SJSA1 (cell line): Measurements from ENCODE around the gene PLEKHA7. TPM values are rescaled to one million over a fixed set of nuclear protein-coding genes. Genes with fewer than 3 reads are reported as not detected.

Experiments used
- DNase-seq, 2 experiments: peaks; one replicate each; pipeline ENCODE4 v3.0.0-alpha.2; 2015 to 2020; ENCODE audit warnings: low spot score in 2 of 2, low read depth in 1 of 2
- H3K27ac ChIP-seq: fragments of 250-450 bp; sonication (Bioruptor Pico); 2 replicates; pipeline ENCODE4 v1.5.1; 2020; ENCODE audit warnings: mild to moderate bottlenecking, moderate library complexity
- H3K27me3 ChIP-seq: fragments of 250-450 bp; sonication (Bioruptor Pico); replicated peaks from 2 replicates; pipeline ENCODE4 v1.5.1; 2020; ENCODE audit warnings: mild to moderate bottlenecking, moderate library complexity
- H3K36me3 ChIP-seq: fragments of 250-450 bp; sonication (Bioruptor Pico); 2 replicates; pipeline ENCODE4 v1.5.1; 2020; ENCODE audit warnings: mild to moderate bottlenecking
- H3K4me1 ChIP-seq: fragments of 250-450 bp; sonication (Bioruptor Pico); replicated peaks from 2 replicates; pipeline ENCODE4 v1.6.1; 2021; ENCODE audit warnings: mild to moderate bottlenecking
- H3K4me3 ChIP-seq: fragments of 250-450 bp; sonication (Bioruptor Pico); 2 replicates; pipeline ENCODE4 v1.5.1; 2020; ENCODE audit warnings: mild to moderate bottlenecking
- H3K9me3 ChIP-seq: fragments of 250-450 bp; sonication (Bioruptor Pico); replicated peaks from 2 replicates; pipeline ENCODE4 v1.5.1; 2020; ENCODE audit warnings: mild to moderate bottlenecking
- total RNA-seq: library from RNA; depleted of rRNA; stranded (reverse); fragments of >200 nt; shearing (Covaris generic); gene quantifications from 2 replicates; pipeline ENCODE4 v1.2.3, GENCODE V29; 2014

Gene PLEKHA7
- total RNA-seq, 1 experiment from 2014 or later: not detected

DNA sequence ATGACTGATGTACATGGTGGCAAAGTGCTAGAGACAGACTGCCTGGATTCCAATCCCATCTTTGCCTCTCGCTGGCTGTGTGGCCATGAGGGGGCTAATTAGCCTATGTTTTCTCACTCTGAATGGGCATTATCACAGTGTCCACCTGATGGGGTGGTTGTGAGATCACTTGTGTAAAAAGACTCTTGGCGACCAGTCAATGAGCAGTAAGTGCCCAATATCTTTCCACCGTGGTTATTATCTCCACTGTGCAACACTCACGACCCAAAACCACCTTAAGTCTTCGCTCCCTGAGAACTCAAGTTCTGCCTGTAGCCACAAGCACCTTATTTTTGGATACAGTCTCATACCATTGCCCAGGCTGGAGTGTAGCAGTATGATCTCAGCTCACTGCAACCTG is 52.1 kb downstream of the PLEKHA7 start:
- peaks cover 2% of the 10 kb centered on the region; the same call in 1 of the 2 replicates for H3K27me3 ChIP-seq
- H3K9me3 ChIP-seq: no peaks in the 10 kb centered on the region
- H3K4me1 ChIP-seq: no peaks in the 10 kb centered on the region
- H3K27ac ChIP-seq: no peak overlapping the region
- H3K4me3 ChIP-seq: no peak overlapping the region
- no peaks in the 10 kb centered on the region for H3K36me3 ChIP-seq
- no peak for DNase-seq

DNA sequence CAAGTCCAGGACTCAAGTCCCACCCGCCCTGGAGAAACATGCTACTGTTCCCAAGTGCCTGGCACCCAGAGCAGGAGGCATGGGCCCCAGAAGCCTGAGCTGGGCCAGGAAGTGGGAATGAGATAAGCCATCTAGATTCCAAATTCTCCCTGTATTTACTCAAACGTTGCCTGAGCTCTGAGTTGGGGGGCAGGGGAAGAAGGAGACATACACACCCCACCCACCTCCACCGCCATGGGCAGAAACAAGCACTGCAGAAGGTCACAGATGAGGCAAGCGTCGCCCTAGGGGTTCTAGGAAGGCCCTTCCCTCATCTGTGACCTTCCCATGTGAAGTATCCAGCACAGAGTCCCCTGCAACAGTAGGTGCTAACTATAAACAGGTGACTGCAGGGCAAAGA is 54.0 kb downstream of the PLEKHA7 start:
- no peak overlapping the region for H3K4me3 ChIP-seq
- H3K27me3 ChIP-seq: peaks cover 5% of the 10 kb centered on the region
- H3K36me3 ChIP-seq: no peaks in the 10 kb centered on the region
- DNase-seq: no peak
- no peaks in the 10 kb centered on the region for H3K9me3 ChIP-seq
- no peak overlapping the region for H3K27ac ChIP-seq
- no peaks in the 10 kb centered on the region for H3K4me1 ChIP-seq

DNA sequence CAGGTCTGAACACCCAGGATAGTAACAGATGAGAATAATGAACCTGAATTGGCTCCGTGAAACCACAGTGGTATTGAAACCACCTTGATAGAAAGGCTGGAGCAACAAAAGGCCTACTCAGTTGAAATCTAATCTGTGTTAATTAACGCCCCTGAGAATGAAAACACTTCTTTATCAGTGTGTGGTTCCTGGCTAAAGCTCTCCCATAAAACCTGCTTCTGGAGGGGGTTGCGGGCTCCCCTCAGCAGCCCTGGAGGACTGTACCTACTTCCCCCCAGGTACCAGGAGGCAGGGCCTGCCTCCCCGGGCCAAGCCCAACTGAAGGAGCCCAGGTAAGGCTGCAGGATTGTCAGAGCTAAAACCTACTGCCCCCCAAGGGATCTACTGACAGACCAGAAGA is 54.6 kb downstream of the PLEKHA7 start:
- Histone ChIP-seq H3K4me3 (no peak overlapping the region), H3K27me3 (peaks cover 10% of the 10 kb centered on the region), H3K27ac (no peak overlapping the region), H3K36me3 (no peaks in the 10 kb centered on the region), H3K9me3 (no peaks in the 10 kb centered on the region), H3K4me1 (no peaks in the 10 kb centered on the region)
- no peak for DNase-seq

DNA sequence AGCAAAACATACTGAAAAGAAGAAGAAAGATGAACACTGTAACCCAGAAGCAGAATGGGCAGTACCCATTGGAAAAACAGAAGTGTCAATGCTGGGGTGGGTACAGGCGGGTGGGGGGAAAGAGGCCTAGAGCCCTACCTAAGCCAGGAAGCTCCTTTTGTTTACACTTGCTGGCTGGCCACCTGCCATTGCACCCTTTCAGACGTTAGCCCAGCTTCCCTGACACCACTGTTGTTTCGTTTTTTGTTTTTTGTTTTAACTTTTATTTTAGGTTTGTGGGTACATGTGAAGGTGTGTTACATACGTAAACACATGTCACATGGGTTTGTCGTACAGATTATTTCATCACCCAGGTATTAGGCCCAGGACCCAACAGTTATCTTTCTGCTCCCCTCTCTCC is 55.4 kb downstream of the PLEKHA7 start:
- Histone ChIP-seq H3K9me3 (no peaks in the 10 kb centered on the region), H3K4me1 (no peaks in the 10 kb centered on the region), H3K27ac (no peak overlapping the region), H3K27me3 (peaks cover 10% of the 10 kb centered on the region), H3K4me3 (no peak overlapping the region), H3K36me3 (no peaks in the 10 kb centered on the region)
- DNase-seq: no peak

DNA sequence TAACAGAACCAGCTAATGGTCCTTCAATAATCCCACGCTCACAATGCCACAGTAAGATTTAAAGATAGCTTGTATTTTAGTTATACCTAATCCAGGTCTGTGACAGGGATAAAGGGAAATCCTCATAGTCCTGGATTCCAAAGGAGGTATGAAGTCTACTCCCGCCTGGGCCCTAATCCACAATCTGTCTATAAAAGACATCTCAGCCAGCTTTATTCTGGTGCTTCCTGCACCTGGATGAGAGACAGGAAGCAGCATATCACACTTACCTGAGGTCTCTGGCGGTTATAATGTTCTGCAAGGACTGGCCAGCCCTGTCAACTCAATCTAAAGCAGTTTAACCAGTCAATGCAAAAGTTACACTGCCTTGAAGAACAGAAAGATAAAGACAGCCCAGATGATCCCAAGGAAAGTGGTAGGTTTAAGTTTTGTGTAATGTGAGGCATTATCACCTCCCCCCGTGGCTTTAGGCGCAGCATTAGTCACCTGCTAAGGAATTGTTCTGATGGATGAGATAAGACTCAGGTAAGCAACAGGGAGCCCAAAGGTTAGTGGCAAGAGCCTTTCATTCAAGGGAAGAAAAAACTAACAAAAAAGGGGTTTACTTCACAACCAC is 57.6 kb downstream of the PLEKHA7 start:
- H3K4me1 ChIP-seq: no peaks in the 10 kb centered on the region
- H3K27ac ChIP-seq: no peak overlapping the region
- no peaks in the 10 kb centered on the region for H3K36me3 ChIP-seq
- H3K4me3 ChIP-seq: no peak overlapping the region
- DNase-seq: no peak
- no peaks in the 10 kb centered on the region for H3K9me3 ChIP-seq
- H3K27me3 ChIP-seq: peaks cover 14% of the 10 kb centered on the region

DNA sequence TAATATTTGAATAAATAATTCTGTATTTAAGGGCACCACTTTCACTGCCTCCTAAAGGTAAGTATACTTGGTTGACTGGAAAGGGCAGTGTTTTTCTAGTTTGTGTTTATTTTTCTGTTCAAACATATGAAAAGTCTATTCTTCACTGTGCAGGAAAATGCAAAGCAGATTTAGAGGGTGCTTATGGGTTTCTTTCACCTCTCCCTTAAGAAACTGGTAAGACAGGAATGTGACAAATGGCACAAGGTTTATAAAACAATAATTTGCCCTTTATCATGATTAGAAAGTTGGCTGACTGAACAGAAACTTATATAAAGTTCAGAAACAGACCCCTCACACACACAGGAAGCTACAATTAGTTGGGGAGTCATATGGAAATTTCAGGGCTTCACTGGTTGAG is 60.6 kb downstream of the PLEKHA7 start:
- Histone ChIP-seq H3K4me3 (no peak overlapping the region), H3K9me3 (no peaks in the 10 kb centered on the region), H3K36me3 (no peaks in the 10 kb centered on the region), H3K27ac (no peak overlapping the region), H3K27me3 (peaks cover 14% of the 10 kb centered on the region; the same call in 1 of the 2 replicates), H3K4me1 (no peaks in the 10 kb centered on the region)
- no peak for DNase-seq

DNA sequence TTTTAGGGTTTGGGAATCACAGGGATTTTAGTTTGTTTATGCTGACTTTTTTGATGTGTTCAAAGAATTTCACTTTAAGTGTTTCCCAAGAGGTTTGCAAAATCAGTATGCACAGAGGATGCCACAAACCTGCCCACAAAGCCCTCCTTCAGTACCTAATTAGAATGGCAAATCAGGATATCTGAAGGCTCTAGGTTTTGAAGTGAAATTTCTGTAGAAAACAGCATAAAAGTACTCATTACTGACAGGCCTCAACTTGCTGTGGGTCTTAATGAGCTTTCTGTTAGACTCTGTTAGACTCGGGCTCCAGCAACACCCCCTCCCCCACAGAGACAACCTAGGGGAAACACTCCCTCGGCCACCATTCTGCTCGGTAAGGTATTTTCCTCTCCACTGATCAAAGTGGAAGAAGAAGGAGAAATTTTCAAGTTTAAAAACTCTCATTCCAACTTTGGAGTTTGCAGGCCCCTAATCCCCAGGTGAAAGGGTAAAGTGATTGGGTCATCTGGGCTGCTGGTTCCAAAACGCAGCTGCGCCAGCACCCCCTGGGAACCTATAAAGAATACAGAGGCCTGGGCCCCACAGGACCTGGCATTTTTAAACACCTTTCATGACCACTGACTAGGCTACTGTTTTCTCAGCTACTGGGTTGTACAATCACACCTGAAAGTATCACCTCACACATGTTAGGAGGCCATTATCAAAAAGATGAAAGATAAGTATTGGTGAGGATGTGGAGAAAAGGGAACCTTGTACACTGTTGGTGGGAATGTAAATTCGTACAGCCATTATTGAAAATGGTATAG is 67.5 kb downstream of the PLEKHA7 start:
- no peaks in the 10 kb centered on the region; the same call in 1 of the 2 replicates for H3K9me3 ChIP-seq
- no peak for DNase-seq
- no peak overlapping the region for H3K4me3 ChIP-seq
- no peaks in the 10 kb centered on the region for H3K4me1 ChIP-seq
- peaks cover 4% of the 10 kb centered on the region for H3K27me3 ChIP-seq
- no peak overlapping the region for H3K27ac ChIP-seq
- no peaks in the 10 kb centered on the region for H3K36me3 ChIP-seq

DNA sequence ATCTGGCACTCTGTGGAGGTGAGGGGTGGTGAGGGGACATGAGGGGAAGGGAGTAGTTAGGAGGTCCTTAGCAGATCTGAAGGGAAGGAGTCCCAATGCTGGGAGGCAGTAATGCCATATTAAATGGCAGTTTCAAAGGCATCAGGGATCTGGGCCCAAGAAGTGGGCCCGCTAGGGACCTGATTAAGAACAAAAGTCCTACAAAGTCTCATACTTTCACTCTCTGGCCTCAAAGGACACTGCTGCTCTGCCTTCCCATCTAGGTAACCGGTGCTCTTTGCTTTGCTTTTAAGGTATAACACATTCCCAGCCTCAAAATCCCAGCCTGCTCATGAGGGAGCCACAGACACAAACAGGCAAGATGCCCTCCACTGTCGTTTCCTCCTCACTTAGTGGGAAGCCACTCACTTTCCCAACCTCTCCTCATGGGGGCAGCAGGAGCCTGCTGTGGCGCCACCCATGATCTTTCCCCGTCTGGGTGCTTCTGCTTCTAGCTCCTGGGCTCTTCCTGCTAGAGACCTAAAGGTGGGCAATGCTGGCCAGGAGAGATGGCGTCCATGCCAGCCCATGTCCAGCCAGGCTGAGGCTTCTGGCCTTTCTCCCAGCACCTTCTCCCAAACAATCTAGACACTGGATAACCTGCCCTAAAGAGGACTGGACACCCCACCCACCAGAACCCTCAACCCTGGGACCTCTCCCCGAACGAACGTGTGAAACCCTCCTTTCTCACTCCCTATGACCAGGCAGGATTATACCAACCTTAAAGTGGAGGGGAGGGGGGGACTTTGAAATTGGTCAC is 68.3 kb downstream of the PLEKHA7 start:
- Histone ChIP-seq H3K27ac (no peak overlapping the region), H3K36me3 (no peaks in the 10 kb centered on the region)
- peak; percentile 48 to 62 for DNase-seq

DNA sequence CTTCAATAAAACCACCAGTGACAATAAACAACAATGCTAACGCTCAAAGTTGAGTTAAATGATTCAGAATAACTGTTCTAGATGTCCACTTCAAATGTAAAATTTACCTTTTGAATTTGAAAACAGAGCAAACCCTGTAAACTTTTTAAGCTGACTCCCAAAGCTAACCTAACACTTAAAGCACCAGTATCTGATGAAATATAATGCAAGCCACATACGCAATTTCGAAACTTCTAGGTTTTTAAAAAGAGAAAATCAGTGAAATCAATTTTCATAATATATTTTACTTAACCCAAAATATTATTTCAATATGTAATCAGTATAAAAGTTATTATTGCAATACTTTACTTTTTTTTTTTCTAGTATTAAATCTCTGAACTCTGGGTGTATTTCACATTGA is 71.3 kb downstream of the PLEKHA7 start:
- DNase-seq: no peak
- Histone ChIP-seq H3K9me3 (no peaks in the 10 kb centered on the region; the same call in 1 of the 2 replicates), H3K27ac (no peak overlapping the region), H3K27me3 (peaks cover 3% of the 10 kb centered on the region), H3K36me3 (no peaks in the 10 kb centered on the region), H3K4me3 (no peak overlapping the region), H3K4me1 (no peaks in the 10 kb centered on the region)

More for the DNA sequence above, 68.3 kb downstream of the PLEKHA7 start:
- H3K27me3 ChIP-seq: peaks cover 4% of the 10 kb centered on the region
- H3K4me3 ChIP-seq: no peak overlapping the region
- no peaks in the 10 kb centered on the region for H3K4me1 ChIP-seq
- H3K9me3 ChIP-seq: no peaks in the 10 kb centered on the region; the same call in 1 of the 2 replicates

DNA sequence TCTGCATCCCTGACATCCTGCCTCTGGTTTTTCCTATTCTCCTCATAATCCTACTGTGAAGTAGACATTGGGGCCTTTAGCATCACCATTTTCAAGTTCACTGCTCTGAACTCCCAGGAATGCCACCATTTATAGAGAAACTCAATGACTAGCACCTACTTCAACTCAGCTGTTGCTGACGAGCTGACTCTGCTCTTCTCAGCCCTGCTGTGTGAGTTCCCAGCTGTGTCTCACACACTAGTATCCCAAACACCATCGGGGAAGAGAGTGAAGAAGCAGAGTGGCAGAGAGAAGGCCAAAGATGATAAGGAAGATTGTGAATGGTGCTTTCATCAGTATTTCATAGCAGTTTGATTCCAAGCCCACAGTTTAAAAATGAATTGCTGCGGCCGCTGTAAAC is 71.9 kb downstream of the PLEKHA7 start:
- H3K9me3 ChIP-seq: no peaks in the 10 kb centered on the region; the same call in 1 of the 2 replicates
- H3K27ac ChIP-seq: no peak overlapping the region
- no peak for DNase-seq

DNA sequence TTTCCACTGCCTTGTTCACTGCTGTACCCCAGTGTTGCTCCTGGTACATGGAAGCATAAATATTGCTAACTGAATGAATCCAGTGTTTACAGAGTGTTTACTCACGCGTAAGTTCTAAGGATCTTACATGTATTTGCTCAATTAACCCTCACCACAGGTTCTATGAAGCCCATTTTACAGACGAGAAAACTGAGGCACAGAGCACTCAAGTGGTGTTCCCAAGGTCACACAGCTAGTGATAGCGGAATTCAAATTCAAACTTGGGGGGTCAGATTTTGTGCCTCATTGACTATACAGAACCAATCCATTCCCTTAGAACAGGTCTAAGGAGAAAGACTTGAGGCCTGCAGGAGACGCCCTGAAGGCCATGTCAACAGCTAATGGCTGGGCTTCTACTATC is 72.3 kb downstream of the PLEKHA7 start:
- H3K4me1 ChIP-seq: no peaks in the 10 kb centered on the region
- no peaks in the 10 kb centered on the region for H3K36me3 ChIP-seq
- no peaks in the 10 kb centered on the region; the same call in 1 of the 2 replicates for H3K9me3 ChIP-seq
- H3K4me3 ChIP-seq: no peak overlapping the region
- no peak overlapping the region for H3K27ac ChIP-seq
- no peak for DNase-seq
- peaks cover 5% of the 10 kb centered on the region for H3K27me3 ChIP-seq

More for the DNA sequence above, 71.9 kb downstream of the PLEKHA7 start:
- no peaks in the 10 kb centered on the region for H3K36me3 ChIP-seq
- no peaks in the 10 kb centered on the region for H3K4me1 ChIP-seq
- H3K27me3 ChIP-seq: peaks cover 4% of the 10 kb centered on the region
- no peak overlapping the region for H3K4me3 ChIP-seq

DNA sequence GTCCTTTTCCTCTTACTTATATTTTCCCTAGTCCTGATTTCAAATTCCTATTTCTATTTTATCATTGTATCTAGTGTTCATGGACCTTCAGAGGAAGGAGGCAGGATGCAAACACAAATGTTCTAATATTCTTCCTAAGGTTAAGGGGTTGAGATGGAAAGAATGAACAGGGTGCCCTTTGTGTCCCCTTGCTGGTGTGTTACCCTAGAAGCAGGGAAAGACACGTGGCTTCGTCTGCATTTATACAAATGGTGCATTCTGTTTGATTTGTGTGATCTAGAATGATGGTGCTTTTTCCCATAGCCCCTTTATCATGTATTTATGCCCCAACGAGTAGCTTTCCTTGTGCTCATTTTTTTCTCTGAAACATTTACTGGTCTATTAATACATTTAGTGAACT is 76.2 kb downstream of the PLEKHA7 start:
- H3K4me1 ChIP-seq: no peaks in the 10 kb centered on the region
- DNase-seq: no peak
- no peaks in the 10 kb centered on the region for H3K36me3 ChIP-seq
- peaks cover 25% of the 10 kb centered on the region for H3K27me3 ChIP-seq
- no peak overlapping the region for H3K4me3 ChIP-seq
- no peaks in the 10 kb centered on the region for H3K9me3 ChIP-seq
- no peak overlapping the region for H3K27ac ChIP-seq

DNA sequence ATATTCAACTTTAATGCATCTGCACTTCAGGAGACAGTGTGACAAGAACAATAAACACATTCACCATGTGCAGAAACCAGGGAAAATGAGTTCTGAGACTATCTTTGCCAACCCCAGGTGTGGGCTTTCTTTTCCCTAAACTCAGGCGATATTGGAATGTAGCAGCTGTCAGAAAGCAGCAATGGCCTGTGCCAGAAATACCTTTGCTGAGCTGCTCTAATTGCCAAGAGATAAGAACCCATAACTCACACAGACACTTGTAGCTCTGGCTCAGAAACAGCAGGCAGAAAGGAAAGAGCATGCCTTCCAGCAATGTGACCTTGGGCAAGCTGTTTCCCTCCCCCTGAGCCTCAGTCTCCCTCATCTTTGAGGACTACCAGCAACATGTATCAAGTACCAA is 77.6 kb downstream of the PLEKHA7 start:
- no peaks in the 10 kb centered on the region for H3K4me1 ChIP-seq

More for the DNA sequence above, 77.6 kb downstream of the PLEKHA7 start:
- Histone ChIP-seq H3K36me3 (no peaks in the 10 kb centered on the region), H3K4me3 (no peak overlapping the region), H3K27me3 (peaks cover 28% of the 10 kb centered on the region), H3K27ac (no peak overlapping the region), H3K9me3 (no peaks in the 10 kb centered on the region)
- no peak for DNase-seq
